Heart left ventricle (tissue), 16 donors: ENCODE results near the gene SMIM23. TPM values are rescaled to one million over a fixed set of nuclear protein-coding genes. Genes with fewer than 3 reads are reported as not detected.

Source experiments
- ATAC-seq, 4 donors: fragments of 200-7000 bp; cut with Tn5 transposase; one replicate each; pipeline ENCODE4 v1.9.1; 2020 to 2022; ENCODE audit warnings: moderate library complexity in 4 of 4, mild to moderate bottlenecking in 3 of 4, moderate number of reproducible peaks in 1 of 4
- DNase-seq, 5 donors: peaks; one replicate each; pipeline ENCODE4 v3.0.0-alpha.2; 2020
- H3K27ac ChIP-seq, 12 donors: fragments of 200-600 bp; sonication (generic) in 4 of 12; one replicate each; pipeline versions ENCODE4 v1.5.0 to v1.8.0; 2016 to 2022; ENCODE audit warnings: mild to moderate bottlenecking in 2 of 12
- H3K27me3 ChIP-seq, 9 donors: fragments of 200-600 bp; sonication (generic) in 2 of 9; one replicate each; pipeline versions ENCODE4 v1.5.1 to v1.8.0; 2016 to 2022; ENCODE audit warnings: mild to moderate bottlenecking in 3 of 9
- H3K36me3 ChIP-seq, 9 donors: fragments of 200-600 bp; sonication (generic) in 2 of 9; one replicate each; pipeline versions ENCODE4 v1.5.0 to v1.8.0; 2018 to 2022; ENCODE audit warnings: mild to moderate bottlenecking in 2 of 9
- H3K4me1 ChIP-seq, 12 donors: fragments of 200-600 bp; sonication (generic) in 4 of 12; one replicate each; pipeline versions ENCODE4 v1.5.0 to v1.8.0; 2016 to 2022; ENCODE audit warnings: mild to moderate bottlenecking in 3 of 12
- H3K4me3 ChIP-seq, 12 donors: fragments of 200-600 bp; sonication (generic) in 4 of 12; one replicate each; pipeline versions ENCODE4 v1.5.0 to v1.8.0; 2017 to 2022; ENCODE audit warnings: mild to moderate bottlenecking in 9 of 12, moderate library complexity in 4 of 12
- H3K9me3 ChIP-seq, 12 donors: fragments of 200-600 bp; sonication (generic) in 4 of 12; one replicate each; pipeline versions ENCODE4 v1.5.0 to v1.8.0; 2016 to 2022; ENCODE audit warnings: mild to moderate bottlenecking in 1 of 12
- POLR2A ChIP-seq, 2 donors: fragments of 450-650 bp; IDR thresholded peaks; one replicate each; pipeline ENCODE4 v1.6.1; 2017; ENCODE audit warnings: antibody characterized with exemption in 2 of 2, mild to moderate bottlenecking in 2 of 2, moderate library complexity in 2 of 2
- WGBS, 4 donors: extraction: QIAGEN DNeasy Blood & Tissue Kit in 2 of 4; methylation state at CpG; one replicate each; pipeline versions ENCODE4 v1.1.5 to v1.1.7; 2013 to 2018; 5-methylcytosine and 5-hydroxymethylcytosine counted together
- intact Hi-C, 10 donors: fragments of 100-400 bp; cut with DNase I; formaldehyde crosslinking; loops; one replicate each; pipeline versions ENCODE4 v1.11.1 to v1.14.2; 2022
- polyA plus RNA-seq, 2 donors: library from polyadenylated mRNA; stranded (reverse); fragments of 200-250 nt; gene quantifications; one replicate each; pipeline ENCODE4 v1.2.3, GENCODE V29; 2013
- total RNA-seq, 9 donors: library from RNA; depleted of rRNA in 2 of 9; stranded (reverse); fragments of >200 nt in 2 of 9; fragmentation: NEBNext Ultra II Directional in 3 of 9; extraction: Animal tissue kit (Norgen Biotek cat#: 25700) in 3 of 9; gene quantifications; one replicate each; pipeline versions ENCODE4 v1.1.0 to v1.2.4, GENCODE V29; 2016 to 2023
- TF ChIP-seq, protein P1 (sequence below), 12 donors: fragments of 200-600 bp; sonication (generic) in 4 of 12; IDR thresholded peaks; one replicate each; pipeline versions ENCODE4 v1.5.0 to v1.8.0; 2018 to 2022; ENCODE audit warnings: antibody characterized with exemption in 12 of 12, mild to moderate bottlenecking in 5 of 12
- donor health status: ischemic (EF 13 %, LVEDD 7.1; RV severe dilation, severe dysfunction).
- donor health status: healthy with polysubstance abuse.
- donor health status: DM: no; HTN: yes; CAD: no.
- donor health status: DM: no; HTN: no; CAD: no.
- donor health status: ischemic (EF 25% LVEDD 6.9; RV normal size, moderate dysfunction).
- donor health status: ischemic (EF 25% LVEDD 5.7; RV mildly dilated, moderate dysfunction).
- donor health status: healthy.
- donor health status: DM: yes; HTN: yes; CAD: no.
- donor health status: ischemic (EF 35%, LVEDD 5.7; RV mildly dilated, moderate dysfunction).
- donor health status: nonischemic (EF 11% LVEDD 7.7; RV severe dilation, severe dysfunction).
- donor health status: DM: yes; HTN: yes; CAD: no.
- donor health status: PGD.
- donor health status: ischemic (EF 29% LVEDD 5.4; RV normal size, mild dysfunction).
- donor health status: nonischemic (EF 23%, LVEDD 6.1; RV moderate dilation, normal function).

SMIM23 gene
- total and polyA plus RNA-seq, 11 donors: not detected

- Histone ChIP-seq H3K4me3 (no peak overlapping the region), H3K9me3 (peaks cover 0 to 13% (median 3%) of the 10 kb centered on the region in 12 donors), H3K27me3 (no peaks in the 10 kb centered on the region), H3K4me1 (no peaks in the 10 kb centered on the region), H3K36me3 (no peaks in the 10 kb centered on the region), H3K27ac (no peak overlapping the region)
- DNase-seq: no peak
- ATAC-seq: no peak
- WGBS, 4 donors: 60 to 72% (median 67%) methylated on average over 3 of the region's 3 CpGs
- intact Hi-C loops: no loop called here
- no peak for TF ChIP-seq POLR2A (IDR thresholded peaks at IDR 0.05)
- TF ChIP-seq, protein P1, sequence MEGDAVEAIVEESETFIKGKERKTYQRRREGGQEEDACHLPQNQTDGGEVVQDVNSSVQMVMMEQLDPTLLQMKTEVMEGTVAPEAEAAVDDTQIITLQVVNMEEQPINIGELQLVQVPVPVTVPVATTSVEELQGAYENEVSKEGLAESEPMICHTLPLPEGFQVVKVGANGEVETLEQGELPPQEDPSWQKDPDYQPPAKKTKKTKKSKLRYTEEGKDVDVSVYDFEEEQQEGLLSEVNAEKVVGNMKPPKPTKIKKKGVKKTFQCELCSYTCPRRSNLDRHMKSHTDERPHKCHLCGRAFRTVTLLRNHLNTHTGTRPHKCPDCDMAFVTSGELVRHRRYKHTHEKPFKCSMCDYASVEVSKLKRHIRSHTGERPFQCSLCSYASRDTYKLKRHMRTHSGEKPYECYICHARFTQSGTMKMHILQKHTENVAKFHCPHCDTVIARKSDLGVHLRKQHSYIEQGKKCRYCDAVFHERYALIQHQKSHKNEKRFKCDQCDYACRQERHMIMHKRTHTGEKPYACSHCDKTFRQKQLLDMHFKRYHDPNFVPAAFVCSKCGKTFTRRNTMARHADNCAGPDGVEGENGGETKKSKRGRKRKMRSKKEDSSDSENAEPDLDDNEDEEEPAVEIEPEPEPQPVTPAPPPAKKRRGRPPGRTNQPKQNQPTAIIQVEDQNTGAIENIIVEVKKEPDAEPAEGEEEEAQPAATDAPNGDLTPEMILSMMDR (IDR thresholded peaks at IDR 0.05): no peak
Measured at GRCh38 chr5:171771856-171772255, 13.8 kb upstream of the SMIM23 start.

- no peaks in the 10 kb centered on the region for H3K27me3 ChIP-seq
- H3K36me3 ChIP-seq: no peaks in the 10 kb centered on the region
- no peak overlapping the region for H3K27ac ChIP-seq
- 72 to 93% (median 88%) methylated on average over 7 to 8 of the region's 8 CpGs for WGBS, 4 donors
- DNase-seq (no peak), ATAC-seq (no peak)
- H3K4me1 ChIP-seq: no peaks in the 10 kb centered on the region
- intact Hi-C loops: no loop called here
- no peak overlapping the region for H3K4me3 ChIP-seq
- peaks cover 0 to under 1% (median 0%) of the 10 kb centered on the region in 12 donors for H3K9me3 ChIP-seq
- TF ChIP-seq POLR2A (IDR thresholded peaks at IDR 0.05): no peak
- TF ChIP-seq, protein P1 (IDR thresholded peaks at IDR 0.05): no peak
Measured at GRCh38 chr5:171773106-171773505, 12.5 kb upstream of the SMIM23 start.

GRCh38 chr5:171774418-171774817, 11.2 kb upstream of the SMIM23 start:
- Histone ChIP-seq H3K4me3 (no peak overlapping the region), H3K4me1 (no peaks in the 10 kb centered on the region), H3K9me3 (peaks cover 0 to 5% (median 0%) of the 10 kb centered on the region in 12 donors), H3K27ac (no peak overlapping the region), H3K27me3 (no peaks in the 10 kb centered on the region), H3K36me3 (no peaks in the 10 kb centered on the region)
- TF ChIP-seq, protein P1 (IDR thresholded peaks at IDR 0.05): no peak
- no peak for TF ChIP-seq POLR2A (IDR thresholded peaks at IDR 0.05)
- DNase-seq (no peak), ATAC-seq (no peak)
- WGBS, 4 donors: 94 to 96% (median 96%) methylated on average over 9 of the region's 9 CpGs
- intact Hi-C loops: no loop called here

GRCh38 chr5:171776213-171776612, 9.4 kb upstream of the SMIM23 start:
- no peak for ATAC-seq
- WGBS, 4 donors: 58 to 69% (median 62%) methylated on average over 11 to 12 of the region's 12 CpGs
- H3K36me3 ChIP-seq: no peaks in the 10 kb centered on the region

More at GRCh38 chr5:171776213-171776612, 9.4 kb upstream of the SMIM23 start:
- no peak for TF ChIP-seq POLR2A (IDR thresholded peaks at IDR 0.05)
- TF ChIP-seq, protein P1 (IDR thresholded peaks at IDR 0.05): no peak
- no peak overlapping the region for H3K4me3 ChIP-seq
- H3K27ac ChIP-seq: no peak overlapping the region
- no peaks in the 10 kb centered on the region for H3K27me3 ChIP-seq
- H3K4me1 ChIP-seq: no peaks in the 10 kb centered on the region
- intact Hi-C loops: no loop called here
- H3K9me3 ChIP-seq: peaks cover 0 to 5% (median 0%) of the 10 kb centered on the region in 12 donors
- DNase-seq: no peak
